MM.1S (cell line): ENCODE measurements around the gene GCN1.

Experiments
- CTCF ChIP-seq: fragments of 300-600 bp; sonication (generic); IDR thresholded peaks from 2 replicates; pipeline ENCODE4 v1.5.1; 2016; ENCODE audit warnings: antibody characterized with exemption, low read length, mixed read lengths
- EZH2 ChIP-seq: fragments of 300-600 bp; sonication (generic); optimal IDR thresholded peaks from 2 replicates; pipeline ENCODE3; 2017; ENCODE audit warnings: low read depth, mild to moderate bottlenecking, antibody characterized with exemption, low read length, mixed read lengths
- EZH2phosphoT487 ChIP-seq: fragments of 300-600 bp; sonication (generic); IDR thresholded peaks from 2 replicates; pipeline ENCODE4 v1.6.1; 2018; ENCODE audit warnings: antibody characterized with exemption, low read length

- TF ChIP-seq CTCF: no peak
- TF ChIP-seq EZH2: no peak
- TF ChIP-seq EZH2phosphoT487: no peak
Observed at GRCh38 chr12:120077260-120077659, 117.3 kb downstream of the GCN1 start.
